H1 (cell line): Measurements from ENCODE around the gene SARNP.

Experiments used
- ATF3 ChIP-seq: IDR thresholded peaks from 2 replicates; pipeline ENCODE4 v1.6.1; 2011; ENCODE audit warnings: low read depth, mild to moderate bottlenecking, low read length; ENCODE audit not compliant: insufficient read depth
- CTCF ChIP-seq, 3 experiments: IDR thresholded peaks; 1 replicate in 2 of 3; 2 replicates in 1 of 3; pipeline versions ENCODE4 v1.5.1 to v1.6.1; 2011; ENCODE audit warnings: low read length in 3 of 3, mild to moderate bottlenecking in 3 of 3, inconsistent platforms in 2 of 3, low read depth in 1 of 3, moderate library complexity in 1 of 3; ENCODE audit not compliant: insufficient read depth in 1 of 3; ENCODE audit errors: control extremely low read depth in 1 of 3
- EZH2 ChIP-seq: fragments of 200-600 bp; sonication (generic); IDR thresholded peaks from 2 replicates; pipeline ENCODE4 v1.7.1; 2012; ENCODE audit warnings: low read depth, mild to moderate bottlenecking, moderate library complexity, low read length, inconsistent platforms; ENCODE audit not compliant: severe bottlenecking
- GABPA ChIP-seq: IDR thresholded peaks from 2 replicates; pipeline ENCODE4 v1.6.1; 2011; ENCODE audit warnings: mild to moderate bottlenecking, low read length, moderate library complexity, borderline replicate concordance; ENCODE audit not compliant: insufficient read depth
- JUN ChIP-seq: IDR thresholded peaks from 2 replicates; pipeline ENCODE4 v1.6.1; 2011; ENCODE audit warnings: low read depth, mild to moderate bottlenecking, improper control_type of control experiment, low read length
- KDM1A ChIP-seq: fragments of 200-600, 300-600 bp; sonication (generic); IDR thresholded peaks from 2 replicates; pipeline ENCODE4 v1.7.1; 2016; ENCODE audit warnings: mild to moderate bottlenecking, low read length, borderline replicate concordance
- PHF8 ChIP-seq: fragments of 200-600 bp; sonication (generic); conservative IDR thresholded peaks from 2 replicates; pipeline ENCODE4 v1.7.1; 2012; ENCODE audit warnings: low read depth, mild to moderate bottlenecking, inconsistent platforms, low read length, moderate library complexity
- POLR2A ChIP-seq, 2 experiments: IDR thresholded peaks; 1 replicate in 1 of 2; 2 replicates in 1 of 2; pipeline ENCODE4 v1.6.1; 2011; ENCODE audit warnings: low read depth in 2 of 2, low read length in 2 of 2, mild to moderate bottlenecking in 2 of 2; ENCODE audit errors: control extremely low read depth in 1 of 2
- RFX5 ChIP-seq: IDR thresholded peaks from 2 replicates; pipeline ENCODE4 v1.6.1; 2011; ENCODE audit warnings: low read depth, low read length, improper control_type of control experiment, borderline replicate concordance
- SP1 ChIP-seq: IDR thresholded peaks from 2 replicates; pipeline ENCODE4 v1.6.1; 2011; ENCODE audit warnings: low read depth, low read length
- SRF ChIP-seq: IDR thresholded peaks from 2 replicates; pipeline ENCODE4 v1.6.1; 2011; ENCODE audit warnings: mild to moderate bottlenecking, low read depth, low read length, moderate library complexity
- SUZ12 ChIP-seq: fragments of 200-600 bp; sonication (generic); IDR thresholded peaks from 2 replicates; pipeline ENCODE4 v1.6.1; 2012; ENCODE audit warnings: mild to moderate bottlenecking, inconsistent platforms, low read length, moderate library complexity, mixed read lengths
- TEAD4 ChIP-seq: IDR thresholded peaks from 2 replicates; pipeline ENCODE4 v1.6.1; 2012; ENCODE audit warnings: low read depth, low read length, inconsistent platforms, mixed read lengths
- ZNF274 ChIP-seq: IDR thresholded peaks from 2 replicates; pipeline ENCODE4 v1.7.0; 2012; ENCODE audit warnings: low read length, borderline replicate concordance; ENCODE audit errors: extremely low read depth

- no peak for TF ChIP-seq POLR2A (IDR thresholded peaks at IDR 0.05; ENCODE audit: control extremely low read depth in 1 of 2, low read depth in 2 of 2, low read length in 2 of 2)
- no peak for TF ChIP-seq TEAD4
- no peak for TF ChIP-seq GABPA
- no peak for TF ChIP-seq SP1
- TF ChIP-seq SUZ12 = no peak
- no peak for TF ChIP-seq ATF3
- no peak for TF ChIP-seq CTCF (IDR thresholded peaks at IDR 0.05; ENCODE audit: control extremely low read depth in 1 of 3, insufficient read depth in 1 of 3, low read depth in 1 of 3, low read length in 3 of 3)
- no peak for TF ChIP-seq RFX5
- TF ChIP-seq SRF = no peak
- TF ChIP-seq PHF8 = no peak
- TF ChIP-seq ZNF274 = no peak
- TF ChIP-seq KDM1A = no peak
- no peak for TF ChIP-seq EZH2
- no peak for TF ChIP-seq JUN
These were observed 47.8 kb upstream of the SARNP start for GRCh38 chr12:55865327-55865726.
